SH-SY5Y (cell line): ENCODE results near the gene AGER.

Experiments
- GATA2 ChIP-seq: IDR thresholded peaks from 2 replicates; pipeline ENCODE4 v1.6.1; 2011; ENCODE audit warnings: mild to moderate bottlenecking, low read depth, low read length
- GATA3 ChIP-seq: IDR thresholded peaks from 2 replicates; pipeline ENCODE4 v1.6.1; 2011; ENCODE audit warnings: low read depth, mild to moderate bottlenecking, low read length, moderate library complexity

DNA sequence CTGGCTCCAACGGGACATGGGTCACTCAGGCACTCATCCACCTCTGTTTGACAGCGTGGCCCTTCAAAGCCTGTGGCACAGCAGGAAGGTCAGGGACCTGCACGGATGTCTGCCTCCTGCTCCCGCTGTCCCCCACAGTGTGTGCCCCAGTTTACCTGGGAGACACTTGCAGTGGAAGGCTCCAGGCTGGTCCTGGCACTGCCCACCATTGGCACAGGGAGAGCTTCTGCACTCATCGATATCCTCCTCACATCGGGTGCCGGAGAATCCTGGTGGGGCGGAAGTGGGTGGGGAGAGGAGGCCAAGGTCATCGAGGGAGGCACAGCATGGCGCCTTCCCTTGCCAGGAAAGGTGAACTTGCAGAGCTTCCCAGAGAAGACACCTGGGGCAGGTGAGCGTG, 32.9 kb upstream of the AGER start:
- TF ChIP-seq GATA2 (no peak), GATA3 (no peak)
